Colon (tissue), 2 donors: ENCODE results near the gene CERS6.
"Not testable (repeated sequence)": the region's sequence is repeated elsewhere in the genome, so short reads cannot be mapped to it uniquely, and the experiment has no call there.

Source experiments
- FAIRE-seq: peaks from 2 replicates; lab custom pipeline; 2012; peaks lifted over from hg19 to GRCh38; lab: Jason Lieb, UNC
- donor health status: control.
- donor health status: control.

Gene CERS6

DNA sequence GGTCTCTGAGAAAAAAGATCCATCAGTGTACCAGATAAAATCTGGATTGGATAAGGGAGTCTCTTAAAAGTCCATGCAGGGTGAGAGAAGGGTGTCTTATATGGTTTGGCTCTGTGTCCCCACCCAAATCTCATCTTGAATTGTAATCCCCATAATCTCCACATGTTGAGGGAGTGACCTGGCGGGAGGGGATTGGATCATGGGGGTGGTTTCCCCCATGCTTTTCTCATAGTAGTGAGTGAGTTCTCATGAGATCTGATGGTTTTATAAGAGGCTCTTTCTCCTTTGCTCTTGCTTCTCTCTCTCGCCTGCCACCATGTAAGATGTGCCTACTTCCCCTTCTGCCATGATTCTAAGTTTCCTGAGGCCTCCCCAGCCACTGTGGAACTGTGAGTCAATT is 46.8 kb downstream of the CERS6 start:
- FAIRE-seq: not testable (repeated sequence)

DNA sequence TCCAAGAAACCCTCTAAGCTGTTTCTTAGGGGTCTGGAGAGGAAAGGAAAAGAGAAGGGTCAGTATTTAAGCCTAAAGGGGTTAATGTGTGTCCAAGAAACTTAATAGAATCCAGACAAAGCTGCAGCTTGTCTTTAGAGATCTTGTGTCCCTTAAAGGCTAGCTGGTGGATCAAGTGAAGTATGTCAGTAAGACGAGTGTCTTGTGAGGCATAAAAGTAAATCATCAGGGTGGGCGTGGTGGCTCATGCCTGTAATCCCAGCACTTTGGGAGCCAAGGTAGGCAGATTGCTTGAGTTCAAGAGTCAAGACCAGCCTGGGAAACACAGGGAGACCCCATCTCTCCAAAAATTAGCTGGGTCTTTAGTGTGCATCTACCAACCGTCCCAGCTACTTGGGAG is 47.8 kb downstream of the CERS6 start:
- FAIRE-seq: no peak

DNA sequence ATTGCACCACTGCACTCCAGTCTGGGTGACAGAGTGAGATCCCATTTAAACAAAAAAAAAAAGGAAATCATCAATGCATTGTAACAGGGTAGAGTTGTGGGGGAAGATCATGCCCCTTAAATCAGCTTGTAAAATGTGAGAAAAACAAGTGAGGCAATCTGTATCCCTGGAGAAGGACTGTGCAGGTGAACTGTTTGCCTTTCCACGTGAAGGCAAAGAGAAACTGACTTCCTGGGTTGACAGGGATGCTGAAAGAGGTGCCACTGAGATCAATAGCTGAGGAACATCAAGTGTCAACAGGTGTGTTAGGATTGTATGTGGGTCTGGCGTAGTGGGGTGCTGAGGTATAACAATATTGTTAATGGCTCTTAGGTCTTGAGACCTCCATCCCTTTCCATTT is 48.3 kb downstream of the CERS6 start:
- no peak for FAIRE-seq

DNA sequence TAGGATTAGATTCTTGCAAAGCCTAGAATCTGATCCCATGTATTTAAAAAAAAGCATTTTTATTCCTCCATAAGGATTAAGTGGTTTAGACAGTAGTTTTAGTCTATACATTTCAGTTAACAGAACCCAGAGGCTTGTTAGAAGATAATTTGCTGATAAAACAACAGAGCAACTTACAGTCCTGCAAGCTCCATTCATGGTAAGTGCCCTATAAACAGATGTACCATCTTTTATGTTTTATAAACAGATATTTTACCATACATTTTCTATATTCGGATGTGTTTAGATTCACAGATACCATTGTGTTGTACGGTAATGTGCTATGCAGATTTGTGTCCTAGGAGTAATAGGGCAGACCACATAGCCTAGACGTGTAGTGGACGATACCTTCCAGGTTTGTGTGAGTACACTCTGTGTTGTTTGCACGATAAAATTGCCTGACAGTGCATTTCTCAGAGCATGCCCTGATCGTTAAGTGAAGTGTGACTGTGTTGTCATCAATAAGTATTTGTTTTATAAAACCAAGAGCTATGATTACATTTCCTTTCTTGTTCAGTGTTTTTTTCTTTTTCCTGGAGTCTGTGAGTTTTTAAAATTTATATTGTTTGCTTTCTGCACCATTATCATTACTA is 54.2 kb downstream of the CERS6 start:
- no peak for FAIRE-seq

DNA sequence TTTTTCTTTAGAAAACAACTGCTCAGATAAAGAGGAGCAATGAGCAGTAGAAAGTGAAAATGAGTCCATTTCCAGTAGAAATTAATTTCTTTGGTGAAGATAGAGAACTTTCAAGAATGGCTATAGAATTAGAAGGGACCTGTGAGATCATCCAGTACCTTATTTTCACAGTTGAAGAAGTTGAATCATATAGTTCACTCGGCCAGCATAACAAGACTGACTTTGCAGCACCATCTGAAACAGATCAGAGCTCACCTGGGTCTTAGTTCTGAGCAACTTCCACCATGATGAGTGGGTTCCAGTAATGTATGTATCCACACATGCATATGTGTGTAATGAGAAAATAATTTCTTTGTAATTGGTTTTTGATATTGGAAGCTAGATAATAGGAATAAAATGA is 58.6 kb downstream of the CERS6 start:
- FAIRE-seq: no peak

DNA sequence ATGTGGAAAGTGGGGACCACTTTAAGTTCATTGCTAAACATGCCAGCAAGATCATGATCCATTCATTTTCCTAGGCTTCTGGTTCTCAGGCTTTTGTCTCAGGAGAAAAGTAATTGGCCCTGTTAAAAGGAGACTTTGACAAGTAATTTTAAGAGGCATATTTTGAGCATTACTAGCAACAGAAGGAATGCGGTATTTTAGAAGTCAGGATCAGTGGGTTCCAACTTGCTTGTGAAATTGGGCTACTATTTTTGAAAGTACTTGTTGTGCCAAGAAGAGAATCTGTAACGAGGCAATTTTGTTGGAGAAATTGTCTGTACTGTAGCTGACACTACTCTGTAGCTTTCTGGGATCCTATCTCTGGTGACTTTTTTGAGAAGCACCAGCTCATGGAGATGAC is 59.4 kb downstream of the CERS6 start:
- no peak for FAIRE-seq

DNA sequence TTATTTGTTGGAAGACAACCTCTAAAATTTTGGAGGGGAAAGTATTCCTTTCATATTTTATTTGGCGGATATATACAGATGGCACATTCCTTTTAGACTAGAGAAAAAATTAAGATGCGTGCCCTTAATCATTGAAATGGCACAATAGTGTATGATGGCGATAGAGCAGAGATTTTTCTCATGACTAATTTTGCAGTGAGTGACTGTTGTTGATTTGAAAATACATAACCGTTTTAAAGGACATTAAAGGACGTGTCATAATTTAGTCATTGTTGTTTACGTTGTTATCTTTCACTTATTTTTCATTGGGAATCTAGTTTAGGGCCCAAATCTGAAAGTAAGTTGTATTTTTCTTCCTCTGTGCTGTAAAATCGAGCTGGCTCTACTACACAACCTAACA is 61.7 kb downstream of the CERS6 start:
- FAIRE-seq: no peak

DNA sequence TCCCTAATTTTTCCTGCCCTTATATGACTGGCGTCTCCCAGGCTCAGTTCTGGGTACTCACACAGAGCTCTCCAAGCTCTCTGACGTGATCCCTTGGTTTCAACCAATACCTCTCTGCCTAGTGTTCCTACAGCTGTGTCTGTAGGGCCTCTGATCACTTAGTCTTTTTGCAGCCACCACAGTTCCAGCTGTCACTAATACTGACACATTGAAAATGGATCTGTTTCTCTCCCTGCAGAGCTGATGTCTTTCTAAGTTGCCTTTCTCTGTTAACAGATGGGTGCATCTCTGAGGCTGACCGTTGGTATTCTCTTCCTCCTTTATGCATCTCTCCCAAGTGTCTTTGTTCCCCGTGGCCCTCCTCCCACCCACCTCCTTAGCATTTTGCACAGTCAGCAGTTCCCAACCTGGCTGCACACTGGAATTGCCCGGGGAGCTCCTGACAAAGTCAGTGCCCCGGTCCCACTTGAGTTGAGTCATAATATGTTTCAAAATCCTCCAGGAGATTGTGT is 62.5 kb downstream of the CERS6 start:
- no peak for FAIRE-seq

DNA sequence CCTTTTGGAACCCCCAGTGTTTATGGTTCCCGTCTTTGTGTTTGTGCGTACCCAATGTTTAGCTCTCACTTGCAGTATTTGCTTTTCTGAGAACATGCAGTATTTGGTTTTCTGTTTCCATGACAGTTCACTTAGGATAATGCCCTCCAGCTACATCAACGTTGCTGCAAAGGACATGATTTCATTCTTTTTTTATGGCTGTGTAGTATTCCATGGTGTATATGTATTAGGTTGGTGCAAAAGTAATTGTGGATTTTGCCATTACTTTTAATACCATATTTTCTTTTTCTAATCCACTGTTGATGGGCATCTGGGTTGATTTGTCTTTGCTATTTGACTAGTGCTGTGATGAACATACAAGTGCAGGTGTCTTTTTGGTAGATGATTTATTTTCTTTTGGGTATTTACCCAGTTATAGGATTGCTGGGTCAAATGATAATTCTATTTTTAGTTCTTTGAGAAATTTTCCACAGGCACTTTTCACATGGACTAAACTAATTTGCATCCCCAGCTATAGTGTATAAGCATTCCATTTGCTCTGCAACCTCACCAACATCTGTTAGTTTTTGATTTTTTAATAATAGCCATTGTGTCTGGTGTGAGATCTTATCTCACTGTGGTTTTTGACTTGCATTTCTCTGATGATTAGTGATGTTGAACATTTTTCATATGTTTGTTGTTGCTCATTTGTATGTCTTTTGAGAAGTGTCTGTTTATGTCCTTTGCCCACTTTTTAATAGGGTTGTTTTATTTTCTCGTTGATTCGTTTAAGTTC is 63.6 kb downstream of the CERS6 start:
- no peak for FAIRE-seq

DNA sequence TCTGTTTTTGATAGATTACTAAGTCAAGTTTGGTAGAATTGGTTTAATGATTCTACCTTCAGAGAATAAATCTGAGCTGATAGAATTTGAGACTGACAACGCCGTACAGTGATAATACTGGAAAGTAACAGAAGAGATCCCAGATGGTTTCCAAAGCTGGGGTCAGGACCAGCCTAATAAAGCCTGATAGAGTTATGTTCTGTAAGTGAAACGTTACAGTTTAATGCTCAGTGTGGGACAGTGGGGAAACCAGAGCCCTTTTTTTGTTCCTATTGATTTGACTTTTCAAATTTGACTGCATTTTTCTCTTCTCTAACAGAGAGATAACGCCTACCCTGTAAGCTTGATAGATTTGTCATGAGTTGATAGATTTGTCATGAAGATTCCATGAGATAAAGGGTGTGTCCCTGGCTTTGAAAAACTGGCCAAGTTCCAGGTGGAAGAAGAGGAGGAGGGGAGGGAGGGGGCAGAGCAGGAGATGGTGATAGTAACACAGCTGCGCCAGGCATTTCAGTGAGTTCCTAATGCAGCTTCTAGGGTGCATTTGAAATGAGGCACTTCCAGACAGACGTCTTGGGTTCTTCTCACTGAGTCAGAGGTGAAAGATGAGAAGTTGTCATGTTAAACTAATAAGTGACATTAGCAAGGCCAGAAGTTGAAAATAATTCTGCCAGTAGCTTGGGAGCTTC is 65.1 kb downstream of the CERS6 start:
- FAIRE-seq: no peak

DNA sequence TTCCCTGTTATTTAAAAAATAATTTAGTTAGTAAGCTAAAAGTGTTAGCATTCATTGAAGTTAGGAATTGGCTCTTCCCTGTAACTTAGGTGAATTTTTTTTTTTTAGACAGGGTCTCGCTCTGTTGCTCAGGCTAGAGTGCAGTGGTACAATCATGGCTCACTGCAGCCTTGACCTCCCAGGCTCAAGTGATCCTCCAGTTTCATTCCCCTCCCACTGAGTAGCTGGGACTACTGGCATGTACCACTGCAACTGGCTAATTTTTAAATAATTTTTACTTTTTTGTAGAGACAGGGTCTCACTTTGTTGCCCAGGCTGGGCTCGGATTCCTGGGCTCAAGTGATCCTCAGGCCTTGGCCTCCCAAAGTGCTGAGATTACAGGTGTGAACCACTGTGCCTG is 66.4 kb downstream of the CERS6 start:
- FAIRE-seq: no peak

DNA sequence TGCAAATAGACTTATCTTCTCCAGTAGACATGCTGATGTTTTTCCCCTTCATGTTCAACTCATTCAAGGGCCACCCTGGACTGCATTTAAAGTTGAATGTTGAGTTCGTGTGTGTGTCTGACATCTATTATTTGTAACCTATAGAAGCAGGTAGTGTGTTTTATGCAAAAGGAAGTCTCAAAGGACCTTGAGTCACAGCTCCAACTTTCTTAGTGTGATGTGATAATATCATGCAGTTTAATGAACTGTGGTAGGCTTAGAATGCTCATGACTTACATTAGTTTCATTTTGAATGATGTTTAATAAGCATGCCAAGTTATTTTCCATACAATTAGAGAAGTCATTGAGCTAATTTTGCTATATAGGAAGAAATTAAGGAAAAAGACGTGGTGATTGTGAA is 67.9 kb downstream of the CERS6 start:
- no peak for FAIRE-seq

DNA sequence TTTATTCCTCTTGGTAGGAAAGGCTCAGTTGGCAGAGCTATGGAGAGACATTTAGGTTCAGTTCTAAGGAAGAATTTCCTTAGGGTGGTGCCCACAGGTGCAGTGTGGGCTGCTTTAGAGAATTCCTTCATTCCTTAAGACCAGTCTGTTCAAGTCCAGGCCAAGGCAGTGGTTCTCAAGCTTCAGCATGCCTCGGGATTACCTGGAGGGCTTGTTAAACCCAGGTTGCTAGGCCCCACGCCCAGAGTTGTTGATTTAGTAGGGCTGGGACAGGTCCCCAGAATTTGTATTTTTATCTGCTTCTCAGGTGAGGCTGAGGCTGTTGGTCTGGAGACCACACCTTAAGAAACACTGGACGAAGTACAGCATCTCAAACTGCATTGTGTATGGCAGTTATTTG is 68.9 kb downstream of the CERS6 start:
- FAIRE-seq: no peak

DNA sequence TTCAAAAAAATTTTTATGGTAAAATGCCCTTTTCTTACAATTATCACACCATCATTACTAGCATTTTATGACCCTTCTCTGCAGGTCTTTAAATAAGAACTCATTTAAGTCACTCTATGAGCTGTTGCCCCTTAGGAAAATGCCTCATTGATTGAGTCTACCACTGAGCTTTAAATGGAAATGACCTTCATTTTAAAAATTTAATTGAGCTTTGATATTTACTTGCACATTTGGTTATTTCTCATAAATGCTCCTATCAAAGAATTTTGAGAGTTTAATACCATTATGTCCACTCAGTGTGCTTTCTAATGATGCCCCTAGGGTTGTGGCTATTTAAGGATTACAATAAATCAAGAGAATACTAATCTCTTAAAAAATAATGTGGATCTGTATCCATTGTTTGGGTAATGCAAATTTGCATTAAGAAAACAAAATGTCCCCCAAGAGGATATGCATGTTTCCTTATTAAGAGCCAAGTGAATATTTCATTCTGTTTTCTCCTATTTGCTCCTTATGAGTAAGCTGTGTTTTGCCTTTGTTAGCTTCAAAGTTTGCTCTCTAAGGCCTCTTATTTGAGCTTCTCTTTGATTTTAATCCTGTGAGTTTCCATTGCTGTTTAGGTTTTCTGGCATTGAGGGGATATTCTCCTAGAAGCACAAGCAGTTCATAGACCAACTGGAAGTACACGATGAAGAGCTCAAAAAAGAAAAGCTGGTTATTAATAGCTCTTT is 69.8 kb downstream of the CERS6 start:
- FAIRE-seq: no peak

DNA sequence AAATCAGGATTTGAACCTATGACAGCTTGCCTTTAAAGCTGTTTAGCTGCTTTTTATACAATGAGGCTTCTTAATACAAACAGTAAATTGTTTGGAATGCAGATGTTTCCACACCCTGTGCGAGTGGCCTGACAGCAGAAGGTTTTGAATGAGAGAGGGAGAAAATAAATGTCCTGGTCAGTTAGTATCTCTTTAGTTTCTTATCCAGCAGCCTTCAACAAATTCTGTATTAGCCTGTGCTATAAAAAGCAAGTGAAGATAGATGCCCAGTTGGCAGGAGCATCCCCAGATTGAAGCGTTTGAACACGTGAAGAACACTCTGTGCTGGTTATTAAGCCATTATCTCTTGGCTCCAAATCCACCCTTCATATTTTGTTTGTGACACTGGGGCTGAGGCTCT is 70.6 kb downstream of the CERS6 start:
- no peak for FAIRE-seq

DNA sequence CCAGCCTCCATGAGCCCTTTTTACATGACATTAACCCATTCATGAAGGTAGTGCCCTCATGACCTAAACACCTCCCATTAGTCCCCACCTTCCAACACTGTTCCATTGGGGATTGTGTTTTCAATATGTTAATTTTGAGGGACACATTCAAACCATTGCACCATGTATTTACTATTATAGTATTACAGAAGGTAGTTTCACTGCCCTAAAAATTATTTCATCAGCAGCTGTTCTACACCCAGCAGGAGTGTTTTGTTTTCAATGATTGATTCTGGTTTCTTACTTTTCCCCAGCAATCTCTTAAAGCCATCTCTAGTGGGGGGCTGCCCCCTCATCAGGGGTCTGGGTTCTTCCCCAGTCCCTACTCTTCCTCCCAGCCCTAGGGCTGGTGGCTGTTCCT is 71.9 kb downstream of the CERS6 start:
- no peak for FAIRE-seq

DNA sequence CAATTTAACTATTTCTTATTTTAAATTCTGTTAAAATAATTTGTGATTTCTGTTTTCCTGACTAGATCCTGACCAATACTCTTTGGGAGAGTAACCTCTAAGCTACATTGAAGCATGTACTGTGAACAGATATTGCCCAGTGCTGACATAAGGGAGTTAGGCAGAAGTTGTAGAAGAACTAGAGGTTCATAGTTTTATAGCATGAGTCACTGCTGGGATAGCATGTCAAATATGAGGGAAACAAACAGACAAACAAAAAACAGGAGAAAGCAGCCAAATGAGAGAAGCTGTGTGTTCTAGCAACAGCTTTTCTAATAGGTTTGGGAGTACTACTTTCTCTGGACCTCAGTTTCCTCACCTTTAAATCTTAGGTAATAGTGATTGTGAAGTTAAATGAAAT is 72.4 kb downstream of the CERS6 start:
- FAIRE-seq: no peak

DNA sequence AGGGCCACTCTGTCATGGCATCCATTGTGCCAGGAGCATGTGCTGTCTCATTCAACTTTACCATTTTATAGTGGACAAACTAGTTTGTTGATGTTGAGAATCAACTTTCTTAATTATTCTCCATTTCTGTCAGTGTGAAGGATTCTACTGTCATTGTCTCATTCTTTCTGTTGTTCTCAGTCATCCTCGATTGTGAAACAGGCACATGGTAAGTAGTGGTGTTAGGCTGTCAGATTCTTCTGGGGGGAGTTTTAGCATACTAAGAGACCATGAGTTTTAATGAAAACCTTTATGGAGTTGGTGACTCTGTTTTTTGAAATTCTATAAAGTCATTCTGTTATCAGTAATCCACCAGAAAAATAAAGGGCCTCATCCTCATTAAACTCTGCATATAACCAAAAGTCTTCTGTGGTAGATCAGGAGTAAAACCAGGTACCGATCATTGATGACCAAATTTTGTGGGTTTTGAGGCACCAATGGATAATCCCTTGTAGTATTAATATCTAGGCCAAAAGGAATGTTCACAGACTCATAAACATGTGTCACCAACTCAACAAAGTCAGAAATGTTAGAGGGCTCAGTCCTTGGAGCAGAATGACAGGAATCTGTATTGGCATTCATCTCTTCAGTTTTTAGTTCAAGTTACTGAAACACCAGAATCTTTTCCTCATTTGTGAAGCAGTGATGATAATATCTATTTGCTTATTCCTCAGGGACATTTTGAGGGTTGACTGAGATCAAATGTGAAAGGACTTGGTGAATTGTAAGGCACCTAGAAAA is 73.2 kb downstream of the CERS6 start:
- no peak for FAIRE-seq

DNA sequence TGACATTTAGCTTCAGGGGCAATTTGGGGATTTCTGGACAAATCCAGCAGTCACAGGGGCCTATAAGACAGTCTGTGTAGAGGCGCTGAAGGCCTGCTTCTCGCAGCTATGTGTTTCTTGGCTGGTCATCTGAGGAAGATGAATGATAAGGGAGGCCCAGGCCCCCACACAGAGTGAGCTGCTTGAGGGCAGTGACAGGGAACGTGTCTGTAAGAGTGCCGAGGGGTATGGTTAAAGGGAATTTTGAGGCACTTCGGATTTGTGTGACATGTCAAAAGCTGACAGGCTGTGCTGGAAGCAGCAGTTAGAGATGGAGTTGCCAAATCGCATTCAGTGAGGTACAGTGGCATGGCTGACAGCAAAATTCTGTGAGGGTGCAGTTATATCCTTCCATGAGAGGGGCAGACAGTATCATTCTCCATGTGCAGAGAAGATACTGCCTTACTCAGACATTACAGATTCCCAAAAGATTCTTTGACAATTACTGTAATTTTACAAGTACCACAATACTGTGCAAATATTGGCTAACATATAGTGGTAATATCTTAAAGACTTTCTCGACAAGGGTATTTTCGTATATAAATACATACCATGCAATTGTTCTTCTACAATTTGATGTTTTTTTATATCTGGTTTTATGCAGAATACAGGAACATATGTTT is 74.0 kb downstream of the CERS6 start:
- FAIRE-seq: no peak

DNA sequence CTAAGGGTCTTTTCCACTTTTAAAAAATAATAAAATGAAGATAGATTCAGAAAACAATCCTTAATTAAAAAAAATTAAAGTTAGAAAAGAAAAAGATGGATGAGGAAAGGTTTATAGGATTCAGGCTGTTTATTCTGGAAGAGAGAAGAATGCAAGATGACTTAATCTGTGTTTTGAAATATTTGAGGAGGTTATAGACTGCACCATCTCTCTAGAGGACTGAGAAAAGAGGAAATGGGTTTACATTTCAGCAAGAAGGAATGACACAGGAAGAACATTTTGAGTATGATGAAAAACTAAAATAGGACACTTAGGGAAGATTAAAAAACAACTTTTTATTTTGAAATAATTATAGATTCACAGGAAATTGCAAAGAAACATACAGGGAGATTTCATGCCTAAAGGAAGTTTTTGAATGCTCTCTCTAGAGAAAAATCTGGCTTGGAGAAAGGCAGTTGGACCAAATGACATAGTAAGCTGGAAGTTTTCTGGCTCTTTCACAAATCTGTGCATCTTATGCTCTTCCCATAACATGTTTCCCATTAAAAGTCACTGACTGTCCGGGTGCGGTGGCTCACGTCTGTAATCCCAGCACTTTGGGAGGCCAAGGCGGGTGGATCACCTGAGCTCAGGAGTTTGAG is 75.0 kb downstream of the CERS6 start:
- FAIRE-seq: no peak

DNA sequence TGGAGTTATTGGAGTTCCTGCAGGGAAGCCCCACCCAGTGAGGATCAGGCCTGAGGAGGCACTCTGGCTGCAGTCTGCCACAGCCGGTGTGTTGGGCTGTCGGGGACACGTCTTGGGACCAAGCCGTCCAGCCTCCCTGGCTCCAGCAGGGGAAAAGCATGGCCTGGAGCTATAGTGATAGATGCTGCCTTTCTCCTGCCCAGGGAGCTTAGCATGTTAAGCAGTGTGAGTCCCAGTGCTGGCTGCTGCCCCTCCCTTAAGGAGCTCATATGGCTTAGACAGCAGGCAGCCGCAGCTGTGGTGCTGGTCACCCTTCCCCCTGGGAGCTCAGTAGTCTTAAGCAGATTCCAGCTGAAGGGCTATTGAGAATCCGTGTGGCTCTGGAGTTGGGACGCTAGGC is 78.9 kb downstream of the CERS6 start:
- no peak for FAIRE-seq
